ENCODE measurements around the gene NKIRAS1.

The NKIRAS1 gene

DNA sequence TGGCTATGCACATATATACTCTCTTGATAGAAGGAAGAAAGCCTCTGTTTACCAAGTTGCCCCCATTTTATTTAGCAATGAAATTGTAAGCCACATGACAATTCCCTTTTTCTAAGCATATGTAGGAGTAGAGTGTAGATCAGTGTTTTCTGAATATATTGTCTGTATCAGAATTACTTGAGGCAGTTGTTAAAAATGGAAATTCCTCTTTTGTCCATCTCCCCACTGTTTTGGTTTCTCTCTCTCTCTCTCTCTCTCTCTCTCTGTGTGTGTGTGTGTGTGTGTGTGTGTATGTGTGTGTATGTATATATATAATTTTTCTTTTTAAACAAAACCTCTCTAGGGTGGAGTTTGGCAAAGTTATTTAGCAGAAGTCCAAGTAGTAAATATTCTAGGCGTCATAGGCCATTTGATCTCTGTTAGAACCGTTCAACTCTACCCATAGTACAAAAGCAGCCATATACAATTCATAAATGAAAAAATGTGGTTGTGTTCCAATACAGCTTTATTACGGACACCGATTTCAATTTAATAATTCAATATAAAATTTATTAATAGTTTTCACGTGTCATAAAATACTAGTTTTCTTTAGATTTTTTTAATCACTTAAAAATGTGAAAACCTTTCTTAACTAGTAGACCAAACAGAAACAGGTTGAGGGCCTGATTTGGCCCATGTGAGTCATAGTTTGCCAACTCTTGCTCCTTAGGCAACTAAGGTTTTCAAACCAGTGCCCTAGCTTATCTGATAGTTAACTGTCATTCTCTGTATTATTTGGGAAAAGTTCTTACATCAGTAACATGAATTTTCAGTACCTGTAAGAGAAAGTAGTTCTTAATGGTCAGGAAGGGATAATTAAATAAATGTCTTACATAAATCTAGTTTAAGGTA lies 71.2 kb downstream of the NKIRAS1 start:
- Histone ChIP-seq H3K4me3 (replicated peaks; ENCODE audit: insufficient read depth, low read length) (no peak overlapping the region), H3K27me3 (ENCODE audit: insufficient read depth, poor library complexity, severe bottlenecking) (no peaks in the 10 kb centered on the region), H3K27ac (replicated peaks) (no peak overlapping the region)
- TF ChIP-seq GABPA (IDR thresholded peaks at IDR 0.05; ENCODE audit: low read depth) (no peak), SPI1 (IDR thresholded peaks at IDR 0.05; ENCODE audit: borderline replicate concordance, low read depth) (no peak), POLR2AphosphoS5 (IDR thresholded peaks at IDR 0.05; ENCODE audit: low read depth) (no peak), CTCF (IDR thresholded peaks at IDR 0.05; ENCODE audit: insufficient read depth, low read length) (no peak)
- TF ChIP-seq, protein P1, sequence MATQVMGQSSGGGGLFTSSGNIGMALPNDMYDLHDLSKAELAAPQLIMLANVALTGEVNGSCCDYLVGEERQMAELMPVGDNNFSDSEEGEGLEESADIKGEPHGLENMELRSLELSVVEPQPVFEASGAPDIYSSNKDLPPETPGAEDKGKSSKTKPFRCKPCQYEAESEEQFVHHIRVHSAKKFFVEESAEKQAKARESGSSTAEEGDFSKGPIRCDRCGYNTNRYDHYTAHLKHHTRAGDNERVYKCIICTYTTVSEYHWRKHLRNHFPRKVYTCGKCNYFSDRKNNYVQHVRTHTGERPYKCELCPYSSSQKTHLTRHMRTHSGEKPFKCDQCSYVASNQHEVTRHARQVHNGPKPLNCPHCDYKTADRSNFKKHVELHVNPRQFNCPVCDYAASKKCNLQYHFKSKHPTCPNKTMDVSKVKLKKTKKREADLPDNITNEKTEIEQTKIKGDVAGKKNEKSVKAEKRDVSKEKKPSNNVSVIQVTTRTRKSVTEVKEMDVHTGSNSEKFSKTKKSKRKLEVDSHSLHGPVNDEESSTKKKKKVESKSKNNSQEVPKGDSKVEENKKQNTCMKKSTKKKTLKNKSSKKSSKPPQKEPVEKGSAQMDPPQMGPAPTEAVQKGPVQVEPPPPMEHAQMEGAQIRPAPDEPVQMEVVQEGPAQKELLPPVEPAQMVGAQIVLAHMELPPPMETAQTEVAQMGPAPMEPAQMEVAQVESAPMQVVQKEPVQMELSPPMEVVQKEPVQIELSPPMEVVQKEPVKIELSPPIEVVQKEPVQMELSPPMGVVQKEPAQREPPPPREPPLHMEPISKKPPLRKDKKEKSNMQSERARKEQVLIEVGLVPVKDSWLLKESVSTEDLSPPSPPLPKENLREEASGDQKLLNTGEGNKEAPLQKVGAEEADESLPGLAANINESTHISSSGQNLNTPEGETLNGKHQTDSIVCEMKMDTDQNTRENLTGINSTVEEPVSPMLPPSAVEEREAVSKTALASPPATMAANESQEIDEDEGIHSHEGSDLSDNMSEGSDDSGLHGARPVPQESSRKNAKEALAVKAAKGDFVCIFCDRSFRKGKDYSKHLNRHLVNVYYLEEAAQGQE (IDR thresholded peaks at IDR 0.05; ENCODE audit: insufficient replicate concordance, low read depth), result no peak
- DNase-seq (ENCODE audit: low read depth in 1 of 2, low spot score in 1 of 2), result no peak

DNA sequence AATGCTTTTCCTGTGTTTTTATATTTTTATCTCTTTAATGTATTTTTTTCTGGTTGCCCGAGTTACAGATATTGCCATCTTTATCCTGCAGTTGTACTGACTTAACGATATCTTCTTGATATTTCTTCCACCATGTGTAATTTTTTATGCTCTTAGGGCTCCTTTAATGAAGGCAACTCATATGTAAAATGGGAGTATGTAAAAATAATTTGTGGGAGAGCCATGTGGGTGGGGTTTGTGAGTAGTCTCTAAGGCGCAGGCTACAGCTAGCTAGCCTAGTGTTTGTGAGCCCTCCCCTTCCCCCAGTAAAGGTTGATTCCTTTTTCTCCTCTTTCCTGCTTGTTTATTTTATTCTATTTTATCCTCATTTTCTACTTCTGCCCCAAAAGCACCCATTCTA lies 72.9 kb downstream of the NKIRAS1 start:
- no peak for DNase-seq (ENCODE audit: low read depth in 1 of 2, low spot score in 1 of 2)
- H3K4me3 ChIP-seq (replicated peaks; ENCODE audit: insufficient read depth, low read length), result no peak overlapping the region
- H3K27me3 ChIP-seq (ENCODE audit: insufficient read depth, poor library complexity, severe bottlenecking), result no peaks in the 10 kb centered on the region
- H3K27ac ChIP-seq (replicated peaks), result no peak overlapping the region
- TF ChIP-seq POLR2AphosphoS5 (IDR thresholded peaks at IDR 0.05; ENCODE audit: low read depth) (no peak), SPI1 (IDR thresholded peaks at IDR 0.05; ENCODE audit: borderline replicate concordance, low read depth) (no peak), CTCF (IDR thresholded peaks at IDR 0.05; ENCODE audit: insufficient read depth, low read length) (no peak), GABPA (IDR thresholded peaks at IDR 0.05; ENCODE audit: low read depth) (no peak)
- TF ChIP-seq, protein P1 (IDR thresholded peaks at IDR 0.05; ENCODE audit: insufficient replicate concordance, low read depth), result no peak
